GM21423 (cell line): ENCODE data around the gene R3HDM2.
"Not testable (repeated sequence)": the region's sequence is repeated elsewhere in the genome, so short reads cannot be mapped to it uniquely, and the experiment has no call there.

Source experiments
- ATAC-seq: cut with Tn5 transposase; IDR thresholded peaks from one replicate; pipeline ENCODE4 v1.9.1; 2021; ENCODE audit warnings: mild to moderate bottlenecking, moderate library complexity; ENCODE audit not compliant: unreplicated experiment

The R3HDM2 gene

GRCh38 chr12:57340104-57340503 lies 90.7 kb downstream of the R3HDM2 start:
- ATAC-seq, result no peak

GRCh38 chr12:57336299-57336698 lies 94.5 kb downstream of the R3HDM2 start:
- not testable (repeated sequence) for ATAC-seq

DNA sequence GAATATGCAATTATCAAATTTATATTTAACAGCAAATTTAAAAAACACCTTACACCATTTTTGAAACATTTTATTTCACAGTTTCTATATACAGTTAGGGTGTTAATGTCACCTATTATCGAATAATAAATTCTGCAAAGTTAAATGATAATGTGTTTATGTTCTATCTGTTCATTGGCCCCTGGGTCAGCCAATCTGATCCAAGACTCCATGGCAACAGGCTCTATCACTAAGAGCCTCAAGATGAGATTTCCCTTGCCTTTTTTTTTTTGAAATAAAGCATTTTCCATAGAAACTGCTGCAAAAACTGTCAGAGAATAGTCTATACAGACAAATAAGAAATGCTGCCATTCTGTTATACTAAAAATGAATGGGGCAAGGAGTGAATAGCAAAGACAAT lies 96.6 kb downstream of the R3HDM2 start:
- no peak for ATAC-seq

GRCh38 chr12:57332646-57333312 lies 98.1 kb downstream of the R3HDM2 start:
- no peak for ATAC-seq

DNA sequence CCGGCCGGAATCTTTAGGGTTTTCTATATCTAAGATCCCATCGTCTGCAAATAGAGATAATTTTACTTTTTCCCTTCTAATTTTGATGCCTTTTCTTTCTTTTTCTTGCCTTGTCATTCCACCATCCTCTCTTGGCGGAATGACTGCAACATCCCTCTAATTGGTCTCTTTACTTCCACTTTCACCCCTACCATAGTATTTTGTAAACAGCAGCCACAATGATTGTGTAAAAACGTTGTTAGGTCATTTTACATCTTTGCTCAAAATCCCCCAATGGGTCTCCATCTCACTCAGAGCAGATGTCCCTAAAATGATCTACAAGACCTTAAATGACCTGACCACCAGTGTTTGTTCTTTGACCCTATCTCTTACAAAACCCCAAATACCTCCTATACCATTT lies 99.9 kb downstream of the R3HDM2 start:
- ATAC-seq, result no peak

DNA sequence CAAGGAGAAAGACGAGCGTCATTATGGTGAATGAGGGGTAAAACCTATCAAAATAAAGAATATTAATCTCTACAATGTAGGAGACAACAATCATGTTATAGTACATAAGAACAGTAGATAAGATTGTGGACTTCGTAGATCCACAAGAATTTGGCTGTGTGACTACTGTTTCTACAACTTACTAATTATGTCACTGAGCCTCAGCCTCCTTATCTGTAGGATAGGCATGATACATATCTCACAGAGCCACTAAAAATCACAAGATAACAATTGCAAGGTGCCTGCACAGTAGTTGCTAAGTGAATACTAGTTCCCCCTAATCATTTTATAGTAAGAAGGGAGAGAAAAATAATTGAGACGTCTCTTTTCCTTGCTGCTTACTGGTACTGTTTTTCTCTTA lies 101.6 kb downstream of the R3HDM2 start:
- no peak for ATAC-seq

DNA sequence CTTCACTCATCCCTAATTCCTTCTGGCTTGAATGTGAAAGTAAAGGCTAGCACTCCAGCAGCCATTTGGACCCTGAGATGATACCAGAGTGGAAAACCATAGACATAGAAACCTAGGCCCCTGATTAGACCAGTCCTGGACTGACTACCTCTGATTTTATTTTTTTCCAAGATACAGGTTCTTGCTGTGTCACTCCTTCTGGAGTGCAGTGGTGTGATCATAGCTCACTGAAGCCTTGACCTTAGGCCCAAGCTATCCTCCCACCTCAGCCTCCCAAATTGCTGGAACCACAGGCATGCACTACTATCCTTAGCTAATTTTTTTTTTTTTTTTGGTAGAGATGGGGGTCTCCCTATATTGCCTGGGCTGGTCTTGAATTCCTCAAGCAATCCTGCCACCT lies 105.4 kb downstream of the R3HDM2 start:
- no peak for ATAC-seq

- ATAC-seq, result no peak
These were observed 107.4 kb downstream of the R3HDM2 start for GRCh38 chr12:57323416-57323815.

DNA sequence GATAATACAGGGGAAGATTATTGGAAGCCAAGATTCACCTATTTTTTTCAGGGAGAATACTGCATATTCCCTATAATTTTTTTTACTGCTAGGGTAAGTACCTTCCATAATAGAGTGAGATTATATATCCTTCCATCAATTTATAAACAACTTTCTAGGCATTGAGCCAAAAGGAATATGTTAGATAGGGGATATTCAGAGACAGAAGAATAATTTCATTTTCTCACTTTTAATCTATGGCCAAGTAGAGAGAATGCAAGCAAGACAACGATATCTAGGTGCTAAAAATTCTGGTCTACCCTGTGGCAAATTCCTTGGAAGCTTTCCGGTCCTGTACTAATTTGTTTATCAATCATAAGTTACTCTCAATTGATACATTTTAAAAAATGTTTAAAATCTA lies 110.2 kb downstream of the R3HDM2 start:
- no peak for ATAC-seq

DNA sequence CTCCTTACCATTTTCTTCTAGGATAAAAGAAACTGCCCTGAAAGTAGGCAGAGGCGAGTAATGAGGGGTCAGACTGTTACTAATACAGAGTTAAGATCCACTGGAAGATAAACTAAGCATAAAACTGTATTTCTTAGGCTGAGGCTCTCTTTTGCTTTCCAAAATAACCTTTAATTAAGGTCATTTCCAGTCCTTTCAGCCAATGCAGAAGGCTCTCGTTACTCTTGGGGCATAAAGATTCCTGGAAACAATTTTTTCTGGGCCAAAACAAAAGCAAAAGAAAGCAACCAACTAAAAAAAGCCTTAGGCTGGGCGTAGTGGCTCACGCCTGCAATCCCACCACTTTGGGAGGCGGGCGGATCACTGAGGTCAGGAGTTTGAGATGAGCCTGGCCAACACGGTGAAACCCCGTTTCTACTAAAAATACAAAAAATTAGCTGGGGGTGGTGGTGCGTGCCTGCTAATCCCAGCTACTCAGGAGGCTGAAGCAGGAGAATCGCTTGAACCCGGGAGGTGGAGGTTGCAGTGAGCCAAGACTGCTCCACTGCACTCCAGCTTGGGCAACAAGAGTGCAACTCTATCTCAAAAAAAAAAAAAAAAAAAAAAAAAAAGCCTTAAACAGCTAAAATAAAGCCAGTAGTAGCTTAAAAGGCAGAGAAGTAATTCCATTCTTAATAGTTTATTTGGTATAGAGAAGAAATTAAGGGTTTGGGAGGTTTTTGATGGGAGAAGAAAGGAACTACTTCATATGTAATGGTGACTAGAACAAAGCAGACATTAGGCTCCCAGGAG lies 111.0 kb downstream of the R3HDM2 start:
- no peak for ATAC-seq

DNA sequence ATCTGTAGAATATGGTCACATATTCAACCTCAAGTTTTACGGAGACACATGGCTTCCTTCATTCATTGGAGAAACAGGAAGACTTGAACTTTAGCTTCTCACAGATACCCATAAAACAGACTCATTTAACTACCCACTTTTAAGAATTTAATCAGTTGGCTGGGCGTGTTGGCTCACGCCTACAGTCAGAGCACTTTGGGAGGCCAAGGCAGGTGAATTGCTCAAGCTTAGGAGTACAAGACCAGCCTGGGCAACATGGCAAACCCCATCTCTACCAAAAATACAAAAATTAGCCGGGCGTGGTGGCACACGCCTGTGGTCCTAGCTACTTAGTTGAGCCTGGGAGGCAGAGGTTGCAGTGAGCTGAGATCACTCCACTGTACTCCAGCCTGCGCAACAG lies 115.2 kb downstream of the R3HDM2 start:
- ATAC-seq, result no peak

DNA sequence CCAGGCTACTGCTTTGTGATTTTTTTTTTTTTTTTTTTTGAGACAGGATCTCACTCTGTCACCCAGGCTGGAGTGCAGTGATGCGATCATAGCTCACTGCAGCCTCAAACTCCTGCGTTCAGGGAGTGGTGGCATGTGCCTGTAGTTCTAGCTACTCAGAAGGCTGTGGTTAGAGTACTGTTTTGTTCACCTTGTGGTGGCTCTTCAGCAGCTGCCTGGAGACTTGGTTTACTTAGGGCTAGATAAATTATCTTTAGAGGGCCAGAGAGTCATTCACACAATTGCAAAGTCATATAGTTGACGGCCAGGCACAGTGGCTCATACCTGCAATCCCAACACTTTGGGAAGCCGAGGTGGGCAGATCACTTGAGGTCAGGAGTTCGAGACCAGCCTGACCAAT lies 118.6 kb downstream of the R3HDM2 start:
- ATAC-seq, result not testable (repeated sequence)

DNA sequence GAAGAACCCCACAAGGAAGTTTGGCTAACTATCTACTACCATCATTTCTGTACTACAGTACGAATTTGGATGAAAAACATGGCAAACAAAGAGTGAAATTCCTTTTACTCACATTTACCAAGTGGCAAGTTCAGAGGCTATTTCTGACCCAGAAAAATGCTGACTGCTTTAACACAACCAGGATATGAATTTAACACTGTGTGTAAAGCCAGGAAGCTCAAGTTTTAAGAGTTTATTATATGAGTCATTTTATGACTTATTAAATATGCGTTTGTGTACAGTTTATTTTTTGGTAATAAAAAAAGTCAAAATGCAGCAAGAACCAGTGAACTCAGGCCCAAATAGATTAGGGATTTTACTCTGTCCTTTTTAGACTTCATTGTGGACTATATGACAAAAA lies 121.4 kb downstream of the R3HDM2 start:
- no peak for ATAC-seq

GRCh38 chr12:57300961-57301584 lies 129.8 kb downstream of the R3HDM2 start:
- ATAC-seq, result no peak

DNA sequence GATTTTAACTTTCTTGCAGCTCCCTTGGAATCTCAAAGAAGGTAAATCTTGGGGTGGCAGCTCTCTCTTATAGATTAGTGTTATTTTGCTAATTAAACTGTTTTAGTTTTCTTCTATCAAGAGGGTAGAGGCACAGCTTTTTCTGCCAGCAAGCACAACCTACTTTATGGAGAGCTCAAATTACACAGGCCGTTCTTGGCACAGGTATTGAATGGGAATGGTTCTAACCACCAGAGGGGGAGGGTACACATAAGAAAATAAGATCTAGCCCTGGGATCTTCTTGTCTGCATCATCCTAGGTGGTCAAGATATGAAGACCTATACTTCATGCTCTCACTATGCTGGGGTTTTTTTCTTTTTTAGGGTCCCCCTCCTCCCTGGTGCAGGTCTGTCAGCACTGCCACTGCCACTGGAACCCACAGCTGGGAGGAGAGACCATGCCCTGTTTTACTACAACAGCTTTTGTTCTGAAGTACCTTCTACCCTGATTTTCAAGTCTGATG lies 131.3 kb downstream of the R3HDM2 start:
- ATAC-seq, result no peak

DNA sequence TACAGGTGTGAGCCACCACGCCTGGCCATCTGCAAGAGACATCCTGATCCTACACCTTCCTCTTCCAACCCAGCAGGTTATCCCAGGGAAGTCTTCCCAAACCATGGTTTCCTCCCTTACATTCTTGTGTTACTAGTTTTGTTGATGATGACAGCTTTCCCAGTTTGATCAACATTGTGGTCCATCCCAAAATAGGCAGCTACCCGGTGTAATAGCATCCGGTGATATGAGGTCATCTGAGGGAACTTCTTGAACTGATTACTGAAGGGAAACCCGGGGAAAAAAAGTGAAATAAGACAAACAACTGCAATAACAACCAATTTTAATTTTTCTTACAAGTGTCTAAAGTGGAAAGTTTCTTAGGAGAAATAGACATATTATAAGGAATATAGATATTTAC lies 134.6 kb downstream of the R3HDM2 start:
- ATAC-seq, result no peak

DNA sequence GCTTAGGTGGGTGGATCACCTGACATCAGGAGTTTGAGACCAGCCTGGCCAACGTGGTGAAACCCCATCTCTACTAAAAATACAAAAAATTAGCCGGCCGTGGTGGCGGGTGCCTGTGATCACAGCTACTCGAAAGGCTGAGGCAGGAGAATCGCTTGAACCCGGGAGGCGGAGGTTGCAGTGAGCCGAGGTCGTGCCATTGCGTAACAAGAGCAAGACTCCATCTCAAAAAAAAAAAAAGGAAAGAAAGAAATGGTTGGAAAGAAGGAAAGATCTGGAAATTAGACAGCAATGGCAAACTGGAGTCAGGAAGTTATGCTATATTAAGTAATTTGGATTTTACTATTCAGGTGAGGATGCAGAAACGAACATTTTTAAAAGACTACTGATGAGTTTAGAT lies 148.8 kb downstream of the R3HDM2 start:
- not testable (repeated sequence) for ATAC-seq

GRCh38 chr12:57280211-57281062 lies 150.4 kb downstream of the R3HDM2 start:
- peak; percentile 91 for ATAC-seq

DNA sequence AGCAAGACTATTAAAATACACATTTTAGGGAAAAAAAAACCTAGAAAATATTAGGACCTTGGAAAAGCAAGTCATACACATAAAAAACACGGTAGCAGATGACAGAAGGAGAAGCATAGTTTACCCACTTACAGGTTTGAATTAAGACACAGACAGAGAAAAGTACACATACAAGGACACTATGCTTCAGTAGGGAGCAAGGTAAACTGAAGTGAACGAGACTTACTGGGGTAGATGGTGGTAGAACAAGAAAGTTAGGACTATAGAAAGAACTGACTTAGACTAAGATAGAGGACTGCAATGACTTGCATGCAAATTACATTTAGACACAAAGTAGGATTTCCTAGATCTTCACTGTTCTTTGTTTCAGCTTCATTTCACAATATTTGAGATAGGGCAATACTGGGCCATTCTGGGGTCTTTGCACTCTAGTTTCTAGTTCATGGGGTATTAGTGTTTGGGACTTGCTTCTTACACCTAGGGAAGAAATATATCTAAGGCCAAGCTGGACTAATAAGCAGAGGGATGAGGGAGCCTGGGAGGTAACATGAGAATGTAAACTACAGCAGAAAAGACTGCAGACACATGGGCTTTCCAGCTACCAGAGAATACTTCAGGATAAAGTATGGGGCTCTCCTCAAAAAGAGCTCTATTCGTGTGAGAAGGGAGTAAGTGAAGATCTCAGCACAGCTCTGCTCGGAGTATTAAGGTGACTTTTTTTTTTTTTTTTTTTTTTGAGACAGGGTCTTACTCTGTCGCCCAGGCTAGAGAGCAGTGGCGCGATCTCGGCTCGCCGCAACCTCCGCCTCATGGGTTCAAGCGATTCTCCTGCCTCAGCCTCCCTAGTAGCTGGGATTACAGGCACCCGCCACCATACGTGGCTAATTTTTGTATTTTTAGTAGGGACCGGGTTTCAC lies 152.1 kb downstream of the R3HDM2 start:
- no peak for ATAC-seq
